GM19025 (cell line): ENCODE data around the gene KIF17.

Experiments
- ATAC-seq: cut with Tn5 transposase; IDR thresholded peaks from one replicate; pipeline ENCODE4 v1.9.1; 2021; ENCODE audit warnings: mild to moderate bottlenecking, low read depth, moderate library complexity; ENCODE audit not compliant: unreplicated experiment

KIF17 gene

DNA sequence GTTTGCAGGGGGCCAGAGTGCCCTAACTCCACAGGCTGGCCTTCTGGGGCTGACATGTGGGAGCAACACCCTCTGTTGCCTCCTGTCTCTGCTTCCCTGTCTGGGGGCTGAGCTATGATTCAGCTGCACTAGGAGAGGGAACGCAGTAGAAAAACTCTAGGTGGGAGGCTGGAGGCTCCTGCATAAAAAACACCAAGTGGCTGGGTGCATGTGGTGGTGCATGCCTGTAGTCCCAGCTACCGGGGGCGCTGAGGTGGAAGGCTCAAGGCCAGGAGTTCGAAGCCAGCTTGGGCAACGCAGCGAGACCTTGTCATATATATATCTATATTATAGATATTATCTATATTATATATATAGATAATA, 5.6 kb downstream of the KIF17 start:
- no peak for ATAC-seq

DNA sequence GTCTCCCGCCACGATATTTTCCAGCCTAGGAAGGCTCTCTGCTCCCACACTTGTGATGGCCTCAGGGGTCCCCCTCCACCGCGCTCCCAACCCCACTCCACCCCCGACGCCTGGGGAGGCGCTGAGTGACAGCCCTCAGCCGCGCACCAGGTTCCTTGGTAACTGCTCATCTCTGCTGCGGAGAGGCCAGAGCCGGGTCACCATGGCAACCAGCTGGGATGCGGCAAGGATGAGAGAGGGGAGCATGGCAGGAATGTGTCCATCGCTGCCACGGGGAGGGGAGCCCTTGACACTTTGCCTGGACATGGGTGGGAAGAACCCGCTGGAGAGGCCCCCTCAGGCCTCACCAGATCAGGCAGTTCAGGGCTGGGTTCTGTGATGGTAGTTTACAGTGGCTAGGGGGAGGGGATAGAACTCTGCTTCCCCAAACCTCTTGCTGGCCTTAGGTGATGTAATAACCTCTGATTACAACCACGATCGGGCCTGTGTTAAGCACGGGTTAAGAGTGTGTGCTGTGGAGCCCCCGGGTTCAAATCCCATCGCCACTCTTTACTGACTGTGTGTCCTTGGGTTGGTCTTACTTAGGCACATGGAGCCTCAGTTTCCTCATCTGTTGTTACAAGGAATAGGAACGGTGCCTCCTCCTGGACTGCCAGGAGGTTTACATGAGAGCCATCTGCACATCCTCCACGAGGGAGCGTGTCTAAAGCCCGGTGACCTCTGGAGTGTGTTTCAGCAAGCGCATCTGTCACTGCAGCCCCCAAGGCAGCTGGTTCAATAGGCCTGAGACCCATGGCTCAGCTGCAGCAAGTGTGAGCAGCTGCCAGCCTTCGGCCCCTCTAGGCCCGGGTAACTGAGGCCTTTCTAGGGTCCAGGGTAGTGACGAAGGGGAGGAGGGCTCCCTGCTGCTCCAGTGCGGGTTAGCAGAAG, 6.3 kb downstream of the KIF17 start:
- ATAC-seq: no peak

DNA sequence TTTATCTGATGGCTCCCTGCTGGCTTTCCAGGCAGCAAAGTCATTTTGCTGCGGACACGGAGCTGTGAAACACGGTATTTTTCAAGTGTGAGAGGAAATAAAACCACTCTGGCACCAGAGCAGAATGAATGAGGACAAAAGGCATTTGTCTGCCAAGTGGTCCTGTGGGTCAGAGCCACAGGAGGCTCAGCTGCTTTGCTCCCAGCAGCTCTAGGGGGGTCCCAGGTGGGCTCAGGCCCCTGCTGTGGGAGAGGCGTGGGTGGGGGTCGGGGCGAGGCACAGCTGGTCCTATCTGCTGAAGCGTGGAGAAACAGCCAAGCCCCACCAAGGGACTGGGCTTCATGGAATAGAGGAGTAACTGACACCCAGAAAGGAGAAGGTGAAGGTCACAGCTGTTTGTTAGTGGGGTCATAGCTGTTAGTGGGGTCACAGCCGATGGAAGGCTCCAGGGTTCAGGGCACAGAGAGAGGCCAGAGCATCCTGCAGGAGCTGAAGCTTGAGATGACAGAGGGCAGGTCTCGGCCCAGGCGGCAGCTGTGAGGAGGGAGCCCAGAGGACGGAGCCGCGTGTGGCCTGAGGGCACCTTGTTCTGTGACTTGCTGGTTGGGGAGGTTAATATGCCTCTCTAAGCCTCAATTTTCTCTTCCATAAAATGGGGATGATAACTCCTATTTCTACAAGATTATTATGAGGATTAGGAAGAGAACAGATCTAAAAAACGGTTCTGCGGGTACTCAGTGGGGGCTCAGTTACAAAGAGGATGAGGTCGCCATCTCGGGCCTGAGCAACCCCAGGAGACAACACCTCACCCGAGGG, 7.1 kb downstream of the KIF17 start:
- no peak for ATAC-seq

DNA sequence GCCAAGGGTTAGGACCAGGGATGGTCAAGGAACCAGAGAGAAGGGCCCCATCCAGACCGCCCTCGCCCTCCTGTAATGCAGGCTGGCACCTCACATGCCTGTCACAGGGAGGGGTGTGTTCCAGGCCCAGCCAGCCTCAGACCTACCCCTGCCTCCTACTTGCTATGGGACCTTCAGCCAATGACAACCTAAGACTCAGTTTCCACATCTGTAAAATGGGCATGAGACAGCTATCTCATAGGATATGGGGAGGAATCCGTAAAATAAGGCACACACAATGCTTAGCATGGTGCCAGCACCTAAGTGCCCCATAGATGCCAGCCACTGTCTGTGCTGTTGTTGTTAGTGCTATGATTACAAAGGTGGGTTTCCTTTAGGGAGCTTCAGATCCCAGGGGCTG, 7.9 kb downstream of the KIF17 start:
- ATAC-seq: no peak

DNA sequence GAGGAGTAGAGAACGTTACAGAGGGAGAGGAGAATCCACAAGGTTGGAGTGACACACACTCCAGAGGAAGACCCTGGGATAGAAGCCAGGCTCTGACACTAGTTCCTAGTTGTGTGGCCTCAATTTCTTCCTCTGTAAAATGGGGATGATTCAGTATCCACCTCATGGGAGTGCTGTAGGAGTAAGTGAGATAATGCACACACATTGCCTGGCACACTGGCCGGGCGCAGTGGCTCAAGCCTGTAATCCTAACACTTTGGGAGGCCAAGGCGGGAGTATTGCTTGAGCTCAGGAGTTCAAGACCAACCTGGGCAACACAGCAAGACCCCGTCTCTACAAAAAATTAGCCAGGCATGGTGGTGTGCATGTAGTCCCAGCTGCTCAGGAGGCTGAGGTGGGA, 8.9 kb downstream of the KIF17 start:
- ATAC-seq: no peak

DNA sequence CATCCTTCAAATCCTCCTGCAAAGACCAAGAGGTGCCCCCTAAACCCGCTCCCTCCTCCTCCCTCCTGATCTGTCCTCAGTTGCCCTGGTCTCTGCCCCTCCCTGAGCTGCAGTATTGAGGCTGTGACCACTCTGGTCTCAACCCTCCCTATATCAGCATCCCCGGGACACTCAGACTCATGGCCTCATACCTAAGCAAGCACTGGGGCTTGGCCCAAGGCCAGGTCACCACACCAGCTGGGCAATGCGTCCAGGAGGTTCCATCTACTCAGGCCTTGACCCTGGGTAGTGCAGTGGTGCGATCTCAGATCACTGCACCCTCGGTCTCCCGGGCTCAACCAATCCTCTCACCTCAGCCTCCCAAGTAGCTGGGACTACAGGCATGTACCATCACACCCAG, 9.8 kb downstream of the KIF17 start:
- no peak for ATAC-seq

DNA sequence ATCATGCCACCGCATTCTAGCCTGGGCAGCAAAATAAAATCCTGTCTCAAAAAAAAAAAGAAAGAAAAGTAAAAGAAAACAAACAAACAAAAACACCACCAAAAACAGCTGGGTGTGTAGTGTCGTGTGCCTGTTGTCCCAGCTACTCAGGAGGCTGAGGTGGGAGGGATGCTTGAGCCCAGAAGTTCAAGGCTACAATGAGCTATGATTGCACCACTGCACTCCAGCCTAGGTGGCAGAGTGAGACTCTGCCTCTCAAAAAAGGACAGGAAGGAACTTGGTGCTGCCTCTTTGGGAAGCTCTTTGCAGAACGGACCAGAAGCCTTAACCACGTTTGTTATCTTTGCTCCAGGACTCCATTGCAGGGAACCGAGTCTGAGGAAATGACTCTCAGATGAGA, 11.0 kb downstream of the KIF17 start:
- ATAC-seq: no peak

DNA sequence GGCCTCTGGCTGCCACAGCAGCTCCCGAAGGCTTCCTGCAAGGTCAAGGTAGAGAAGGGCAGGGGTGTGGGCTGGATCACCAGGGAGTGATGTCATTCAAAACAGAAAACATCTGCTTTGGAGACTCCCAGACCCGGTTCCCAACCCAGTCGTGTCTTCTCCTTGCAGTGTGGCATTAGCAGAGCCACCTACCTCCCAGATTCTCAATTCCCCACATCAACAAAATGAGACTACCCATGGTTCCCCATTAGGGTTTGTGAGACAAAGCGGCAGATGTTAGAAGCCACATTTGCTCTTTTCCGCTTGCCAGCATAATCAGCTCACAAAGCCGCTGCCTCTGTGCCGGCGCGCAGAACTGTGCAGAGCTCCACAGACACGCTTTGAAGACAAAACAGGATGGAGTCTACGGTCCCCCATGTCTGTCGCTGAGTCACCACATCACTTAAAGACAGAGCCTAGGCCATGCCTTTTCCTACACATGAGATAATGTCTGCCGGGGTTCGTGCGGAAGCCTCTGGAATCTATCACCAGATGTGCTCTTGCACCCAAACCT, 12.5 kb downstream of the KIF17 start:
- ATAC-seq: no peak

DNA sequence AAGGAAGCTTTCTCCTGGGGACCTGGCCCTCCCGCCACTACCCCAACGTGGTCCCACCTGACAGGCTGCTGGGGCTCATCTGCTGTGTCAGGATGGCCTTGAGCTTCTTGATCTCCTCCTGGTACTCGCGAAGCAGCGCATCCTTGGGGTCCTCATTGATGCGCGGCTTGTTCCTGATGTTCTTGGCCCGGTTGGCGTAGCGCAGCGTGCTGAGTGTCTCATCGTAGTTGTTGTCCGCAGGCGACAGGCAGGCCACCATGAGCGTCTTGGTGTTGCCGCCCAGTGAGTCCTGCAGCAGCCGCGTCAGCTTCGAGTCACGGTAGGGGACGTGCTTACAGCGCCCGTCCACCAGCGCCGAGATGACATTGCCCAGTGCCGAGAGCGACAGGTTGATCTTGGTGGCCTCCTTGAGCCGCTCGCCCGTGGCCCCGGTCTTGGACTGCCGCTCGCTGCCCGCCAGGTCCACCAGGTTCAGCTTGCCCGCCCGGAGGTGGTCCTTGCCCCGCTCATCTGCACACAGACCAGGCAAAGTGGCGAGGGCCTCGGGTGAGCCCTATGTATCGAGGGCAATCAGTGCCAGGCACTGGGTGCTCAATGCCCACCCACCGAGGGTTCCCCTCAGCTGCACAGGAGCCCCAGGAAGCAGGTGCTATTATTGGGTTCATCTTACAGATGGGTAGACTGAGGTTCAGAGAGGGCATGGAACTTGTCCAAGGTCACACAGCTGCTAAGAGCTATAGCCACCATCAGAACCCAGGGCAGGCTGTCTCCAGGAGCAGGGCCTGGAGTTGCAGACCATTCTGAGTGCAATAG, 13.2 kb downstream of the KIF17 start:
- no peak for ATAC-seq

DNA sequence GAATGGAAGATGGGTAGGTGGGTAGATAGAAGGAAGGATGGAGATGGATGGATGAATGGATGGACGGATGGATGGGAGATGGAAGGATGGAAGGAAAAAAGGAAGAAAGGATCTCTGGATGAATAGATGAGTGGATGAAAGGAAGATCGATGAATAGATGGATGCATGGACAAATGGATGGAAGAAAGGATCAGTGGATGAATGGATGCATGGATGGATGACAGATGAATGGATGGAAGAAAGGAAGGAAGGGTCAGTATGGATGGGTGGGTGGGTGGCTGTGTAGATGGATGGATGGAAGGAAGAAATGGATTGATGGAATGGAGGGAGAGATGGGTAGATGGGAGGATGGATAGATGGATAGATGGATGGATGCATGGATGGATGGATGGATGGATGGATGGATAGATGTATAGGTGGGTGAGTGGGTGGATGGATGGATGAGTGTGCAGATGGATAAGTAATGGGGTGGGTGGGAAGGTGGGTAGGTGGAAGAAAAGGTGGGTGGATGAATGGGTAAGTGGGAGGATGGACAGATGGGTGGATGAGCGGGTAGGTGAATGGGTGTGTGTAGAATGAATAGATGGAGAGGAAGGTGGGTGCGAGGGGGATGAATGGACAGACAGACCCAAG, 14.6 kb downstream of the KIF17 start:
- no peak for ATAC-seq

DNA sequence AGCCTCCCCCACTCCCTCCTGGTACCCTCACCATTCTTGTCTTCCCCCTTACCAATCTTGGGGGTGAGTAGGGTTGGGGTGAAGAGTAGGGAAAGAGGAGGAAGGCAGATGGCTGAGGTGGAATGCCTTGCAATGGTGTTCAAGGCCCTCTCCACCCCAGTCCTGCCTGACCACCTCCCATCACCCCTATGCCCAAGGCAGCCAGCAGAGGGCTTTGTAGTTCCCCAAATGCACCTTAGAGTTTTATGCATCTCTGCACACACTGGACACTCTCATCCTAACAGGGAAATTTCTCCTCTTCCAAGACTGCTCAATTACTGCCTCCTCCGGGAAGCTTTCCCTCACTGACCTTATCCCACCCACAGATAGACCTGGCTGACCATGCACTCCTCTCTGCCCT, 15.4 kb downstream of the KIF17 start:
- no peak for ATAC-seq

DNA sequence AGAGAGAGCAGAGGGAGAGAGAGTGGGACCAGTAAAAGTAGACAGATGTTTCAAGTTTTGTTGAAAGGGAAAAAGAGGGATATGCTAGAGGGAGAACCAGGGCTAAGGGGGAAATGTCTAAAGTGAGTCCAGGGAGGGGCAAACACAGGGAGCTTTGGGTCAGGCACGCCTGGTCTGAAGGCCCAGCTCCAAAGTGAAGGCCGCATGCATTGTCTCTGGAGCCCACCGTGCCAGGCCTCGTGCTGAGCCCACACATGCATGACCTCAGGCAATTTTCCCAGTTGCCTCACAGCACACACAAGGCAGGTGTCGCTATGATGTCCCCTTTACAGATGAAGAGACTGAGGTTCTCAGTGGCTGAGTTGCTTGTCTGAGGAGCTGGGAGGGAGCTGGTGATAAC, 16.0 kb downstream of the KIF17 start:
- no peak for ATAC-seq

DNA sequence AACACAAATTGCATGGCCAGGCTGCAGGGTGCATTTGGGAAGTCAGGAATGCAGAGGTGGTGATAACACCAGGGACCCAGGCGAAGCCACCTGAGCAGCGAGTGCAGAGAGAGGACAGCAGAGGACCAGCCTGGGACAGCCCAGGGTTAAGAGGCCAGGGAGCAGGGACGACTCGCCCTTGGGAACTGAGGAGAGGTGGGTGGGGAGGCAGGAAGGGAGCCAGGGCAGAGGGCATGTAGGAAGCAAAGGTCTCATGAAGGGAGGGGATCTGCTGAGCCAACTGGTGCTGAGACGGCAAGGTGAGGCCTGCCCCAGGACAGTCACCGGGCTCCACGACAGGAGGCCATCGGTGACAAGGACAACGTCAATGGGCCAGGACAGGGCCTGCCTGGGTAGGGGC, 16.4 kb downstream of the KIF17 start:
- ATAC-seq: no peak

DNA sequence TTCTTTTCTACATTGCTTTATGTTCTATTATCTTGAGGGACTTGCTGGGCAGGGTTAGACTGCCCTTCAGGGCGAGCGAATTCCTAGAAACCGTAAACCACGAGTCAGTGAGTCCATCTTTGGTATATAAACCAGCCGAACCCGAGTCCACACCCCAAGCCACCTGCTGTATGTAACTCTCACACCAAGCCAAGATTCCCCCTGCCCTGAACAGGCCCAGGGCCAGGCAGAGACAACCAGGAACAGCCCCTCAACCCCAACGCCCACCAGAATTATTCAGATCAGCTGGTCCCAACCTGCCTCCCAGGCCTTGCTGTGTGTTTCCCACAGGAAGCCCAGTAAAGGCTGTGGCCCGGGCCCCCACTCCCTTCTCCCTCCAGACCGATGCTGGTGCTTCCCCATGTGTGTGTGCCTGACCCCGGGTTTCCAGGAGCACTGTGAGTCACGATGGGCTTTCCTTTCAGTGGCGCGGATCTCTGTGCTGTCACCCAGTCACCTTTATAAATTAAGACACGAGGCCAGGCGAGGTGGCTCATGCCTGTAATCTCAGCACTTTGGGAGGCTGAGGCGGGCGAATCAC, 17.1 kb downstream of the KIF17 start:
- ATAC-seq: no peak

DNA sequence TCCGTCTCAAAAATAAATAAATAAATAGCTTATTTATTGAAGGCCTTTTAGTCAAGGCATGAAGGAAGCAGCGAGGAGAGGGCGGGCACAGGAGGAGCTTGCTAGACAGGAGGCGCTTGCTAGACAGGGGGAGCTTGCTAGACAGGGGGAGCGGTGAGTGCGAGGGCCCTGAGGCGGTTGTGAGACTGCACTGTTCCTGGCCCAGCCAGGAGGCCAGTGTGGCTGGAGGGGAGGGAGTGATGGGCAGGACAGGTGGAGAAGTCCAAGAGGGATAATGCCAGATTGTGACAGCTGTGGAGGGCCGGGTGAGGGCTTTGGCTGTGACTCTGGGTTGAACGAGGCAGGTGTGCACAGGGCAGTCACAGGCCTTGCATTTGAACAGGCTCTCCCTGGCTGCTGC, 18.2 kb downstream of the KIF17 start:
- no peak for ATAC-seq

DNA sequence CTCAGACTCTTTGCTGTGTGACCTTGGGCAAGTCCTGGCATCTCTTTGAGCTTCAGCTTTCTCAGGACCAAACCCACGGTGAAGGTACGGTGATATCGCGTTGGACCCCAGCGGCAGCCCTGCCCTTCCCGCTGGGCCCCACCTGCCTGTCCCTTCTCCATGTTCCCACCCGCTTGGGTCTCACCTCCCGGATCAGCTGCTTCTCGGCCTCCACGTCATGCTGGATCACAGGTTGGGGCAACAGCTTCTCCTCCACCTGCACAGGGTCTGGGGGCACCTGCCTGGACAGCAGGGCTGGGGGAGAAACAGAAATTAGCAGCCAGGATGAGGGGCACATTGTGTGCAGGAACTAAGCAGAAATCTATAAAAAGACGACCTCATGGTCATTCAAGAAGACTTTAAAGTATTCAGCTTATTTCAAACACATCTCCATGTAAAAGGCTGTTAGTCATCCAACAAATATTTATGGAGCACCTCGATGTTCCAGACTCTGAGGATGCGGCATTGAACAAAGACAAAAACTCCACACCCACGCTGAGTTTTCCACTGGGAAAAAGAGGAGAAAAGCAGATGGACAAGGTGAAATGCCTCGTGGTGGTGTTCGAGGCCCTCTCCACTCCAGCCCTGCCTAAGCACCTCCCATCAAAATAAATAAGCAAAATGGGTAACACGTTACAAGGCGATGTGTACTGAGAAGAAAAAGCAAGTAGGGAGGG, 19.5 kb downstream of the KIF17 start:
- no peak for ATAC-seq

DNA sequence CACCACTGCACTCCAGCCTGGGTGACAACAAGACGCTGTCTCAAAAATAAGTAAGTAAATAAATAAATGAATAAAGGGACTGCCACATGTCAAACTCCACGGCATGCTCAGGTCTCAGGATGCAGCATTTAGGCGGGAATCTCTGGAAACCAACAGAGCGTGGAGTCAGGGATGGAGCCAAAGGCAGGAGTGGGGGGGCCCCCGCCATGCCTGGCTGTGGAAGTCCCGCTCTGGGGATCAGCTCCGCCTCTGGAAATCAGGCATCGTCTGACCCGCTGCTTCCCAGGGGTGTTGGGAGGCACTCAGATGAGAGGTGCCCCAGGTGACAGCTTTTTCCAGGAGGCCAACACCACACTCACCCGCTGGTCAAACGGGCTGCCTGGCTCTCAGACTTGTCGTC, 20.2 kb downstream of the KIF17 start:
- no peak for ATAC-seq

DNA sequence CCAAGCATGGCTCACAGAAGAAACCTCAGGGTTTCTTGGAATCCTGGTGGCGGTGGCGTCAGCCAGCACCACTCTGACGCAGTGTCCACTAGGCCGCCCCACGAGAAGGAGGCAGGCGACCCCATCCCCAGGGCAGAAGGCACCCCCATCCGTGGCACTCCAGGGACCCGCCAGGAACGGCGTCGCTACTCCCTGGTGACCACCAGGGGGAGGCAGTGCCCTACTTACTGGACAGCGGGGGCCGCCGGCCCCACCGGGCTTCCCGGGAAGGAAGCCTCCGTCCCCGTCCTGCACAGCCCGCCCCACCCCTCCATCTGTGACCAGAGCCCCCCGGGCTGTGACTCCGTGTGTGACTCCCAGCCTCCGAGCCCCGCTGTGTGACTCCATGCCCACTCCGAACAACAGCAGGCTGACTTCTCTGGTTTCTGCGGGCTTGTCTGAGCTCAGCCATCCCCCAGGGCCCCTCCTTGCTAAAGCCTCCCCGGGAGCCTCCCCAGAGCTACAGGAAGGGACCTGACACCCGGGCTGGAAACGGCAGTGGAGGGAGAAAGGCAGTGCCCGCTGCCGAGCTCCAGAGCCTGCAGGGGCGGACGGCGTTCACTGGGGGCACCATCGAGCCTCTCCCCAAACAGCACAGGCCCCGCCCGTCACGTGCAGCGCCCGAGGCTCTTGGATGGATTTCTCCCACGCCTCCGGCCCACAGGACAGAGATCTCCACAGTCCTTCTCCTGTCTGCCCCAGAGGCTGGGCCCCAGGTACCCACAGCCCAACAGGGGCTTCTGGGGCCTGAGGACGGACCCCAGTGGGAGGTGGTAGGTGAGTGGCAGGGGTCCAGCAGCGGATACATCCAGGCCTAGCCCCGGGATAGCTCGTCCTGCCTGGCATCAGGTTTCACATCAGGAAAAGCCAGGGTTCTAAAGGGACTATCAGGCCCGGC, 21.1 kb downstream of the KIF17 start:
- ATAC-seq: no peak
